GM04503 (cell line): Measurements from ENCODE around the gene MRPS22.
"Not testable (repeated sequence)": the region's sequence is repeated elsewhere in the genome, so short reads cannot be mapped to it uniquely, and the experiment has no call there.

Experiments used
- DNase-seq: peaks from one replicate; pipeline ENCODE4 v3.0.0-alpha.2; 2012; ENCODE audit warnings: low read depth

Gene MRPS22

GRCh38 chr3:139396707-139397106, 52.9 kb downstream of the MRPS22 start:
- no peak for DNase-seq

GRCh38 chr3:139401155-139401554, 57.3 kb downstream of the MRPS22 start:
- DNase-seq: not testable (repeated sequence)
